Subcutaneous adipose tissue (tissue), 4 donors: ENCODE measurements around the gene DMD. TPM values are rescaled to one million over a fixed set of nuclear protein-coding genes. Genes with fewer than 3 reads are reported as not detected.

Source experiments
- total RNA-seq, 4 donors: library from RNA; depleted of rRNA; stranded (reverse); fragments of >200 nt; gene quantifications; one replicate each; pipeline ENCODE4 v1.1.0, GENCODE V29; 2016
- TF ChIP-seq, protein P1 (sequence below): fragments of 450-650 bp; IDR thresholded peaks from one replicate; pipeline ENCODE4 v1.5.1; 2016; ENCODE audit warnings: low read depth, mild to moderate bottlenecking, control low read depth, antibody characterized with exemption, moderate library complexity

The DMD gene
- total RNA-seq, 4 donors from 2014 or later: 35.7 to 87.2 (median 72.1) TPM

GRCh38 chrX:33198561-33199279, 12.6 kb downstream of the DMD start:
- TF ChIP-seq, protein P1, sequence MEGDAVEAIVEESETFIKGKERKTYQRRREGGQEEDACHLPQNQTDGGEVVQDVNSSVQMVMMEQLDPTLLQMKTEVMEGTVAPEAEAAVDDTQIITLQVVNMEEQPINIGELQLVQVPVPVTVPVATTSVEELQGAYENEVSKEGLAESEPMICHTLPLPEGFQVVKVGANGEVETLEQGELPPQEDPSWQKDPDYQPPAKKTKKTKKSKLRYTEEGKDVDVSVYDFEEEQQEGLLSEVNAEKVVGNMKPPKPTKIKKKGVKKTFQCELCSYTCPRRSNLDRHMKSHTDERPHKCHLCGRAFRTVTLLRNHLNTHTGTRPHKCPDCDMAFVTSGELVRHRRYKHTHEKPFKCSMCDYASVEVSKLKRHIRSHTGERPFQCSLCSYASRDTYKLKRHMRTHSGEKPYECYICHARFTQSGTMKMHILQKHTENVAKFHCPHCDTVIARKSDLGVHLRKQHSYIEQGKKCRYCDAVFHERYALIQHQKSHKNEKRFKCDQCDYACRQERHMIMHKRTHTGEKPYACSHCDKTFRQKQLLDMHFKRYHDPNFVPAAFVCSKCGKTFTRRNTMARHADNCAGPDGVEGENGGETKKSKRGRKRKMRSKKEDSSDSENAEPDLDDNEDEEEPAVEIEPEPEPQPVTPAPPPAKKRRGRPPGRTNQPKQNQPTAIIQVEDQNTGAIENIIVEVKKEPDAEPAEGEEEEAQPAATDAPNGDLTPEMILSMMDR: no peak

DNA sequence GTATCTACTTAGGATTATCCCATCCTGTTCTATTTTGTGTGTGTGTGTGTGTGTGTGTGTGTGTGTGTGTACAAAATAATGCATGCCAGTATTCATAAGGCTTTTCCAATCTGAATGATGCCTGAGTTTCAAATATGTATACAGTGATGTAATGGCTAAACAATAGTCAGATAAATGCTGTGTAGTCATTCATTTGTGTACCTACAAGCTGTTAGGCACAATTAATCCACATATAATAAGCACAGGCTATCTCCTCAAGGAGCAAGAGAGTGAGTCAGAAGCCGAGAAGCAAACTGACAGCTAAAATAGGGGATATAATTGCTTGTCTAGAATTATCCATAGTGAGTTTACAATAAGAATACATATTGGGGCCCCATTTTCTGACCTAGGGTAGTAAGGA, 15.7 kb downstream of the DMD start:
- TF ChIP-seq, protein P1: no peak

DNA sequence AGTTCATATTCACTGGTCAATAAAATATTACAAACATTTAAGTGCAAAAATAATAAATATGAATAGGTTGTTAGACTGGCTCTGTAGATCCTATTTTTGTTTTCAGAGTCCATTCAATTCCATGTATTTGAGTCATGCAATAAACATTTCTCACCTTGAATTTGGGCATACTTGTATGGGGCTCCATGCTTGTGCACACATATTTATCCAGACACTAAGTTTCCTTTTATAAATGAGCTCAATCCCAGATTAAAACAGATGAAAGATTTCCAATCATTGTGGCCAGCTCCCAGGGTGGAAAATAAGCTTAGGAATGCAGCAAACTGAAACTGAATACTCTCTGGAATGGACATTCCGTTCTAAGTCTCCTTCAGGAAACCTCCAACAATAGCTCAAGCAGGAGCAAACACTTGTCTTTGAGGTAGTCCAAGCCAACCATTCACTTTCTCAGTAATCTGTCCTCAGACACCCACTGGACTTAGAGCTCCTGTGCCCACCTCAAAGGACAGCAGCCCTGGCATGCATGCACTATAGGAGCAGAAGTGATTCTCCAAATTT, 16.4 kb downstream of the DMD start:
- TF ChIP-seq, protein P1: no peak

- TF ChIP-seq, protein P1: no peak
Measured at GRCh38 chrX:33194289-33194688, 17.1 kb downstream of the DMD start.

GRCh38 chrX:33190016-33190415, 21.3 kb downstream of the DMD start:
- TF ChIP-seq, protein P1: no peak

DNA sequence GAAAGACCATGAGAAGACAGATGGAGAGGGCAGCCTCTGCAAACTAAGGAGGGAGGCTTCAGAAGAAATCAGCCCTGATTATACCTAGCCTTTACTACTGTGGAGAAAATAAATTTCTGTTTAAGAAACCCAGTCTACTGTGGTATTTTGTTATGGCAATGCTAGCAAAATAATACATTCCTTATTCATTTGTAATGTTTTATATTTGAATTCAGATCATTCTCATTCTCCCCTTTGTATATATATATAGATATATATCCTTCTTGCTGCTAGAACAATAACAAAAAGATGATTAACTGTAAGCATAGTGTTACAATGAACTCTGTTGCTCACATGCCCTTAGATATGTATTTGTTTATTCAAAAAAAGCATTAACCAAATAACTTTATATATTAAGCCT, 22.5 kb downstream of the DMD start:
- TF ChIP-seq, protein P1: no peak

GRCh38 chrX:33188286-33188685, 23.1 kb downstream of the DMD start:
- TF ChIP-seq, protein P1: no peak
